ENCODE measurements around the gene MYMX. TPM values are rescaled to one million over a fixed set of nuclear protein-coding genes. Genes with fewer than 3 reads are reported as not detected.
"Not testable (repeated sequence)": the region's sequence is repeated elsewhere in the genome, so short reads cannot be mapped to it uniquely, and the experiment has no call there.

MYMX gene
- total RNA-seq, 1 donor from 2014 or later = not detected

GRCh38 chr6:44228836-44229235, 12.1 kb downstream of the MYMX start:
- H3K4me1 Mint-ChIP-seq = peaks cover 33% of the 10 kb centered on the region
- H3K9me3 Mint-ChIP-seq = no peaks in the 10 kb centered on the region
- no peaks in the 10 kb centered on the region for H3K36me3 Mint-ChIP-seq (ENCODE audit: low read depth)
- no peaks in the 10 kb centered on the region for H3K27me3 Mint-ChIP-seq (ENCODE audit: low read depth)
- no peak for DNase-seq (ENCODE audit: low read depth, low spot score)
- no peak overlapping the region for H3K4me3 Mint-ChIP-seq
- H3K27ac Mint-ChIP-seq (ENCODE audit: unreplicated experiment) = no peak overlapping the region
- no peak for TF ChIP-seq CTCF (conservative IDR thresholded peaks at IDR 0.05)

- no peaks in the 10 kb centered on the region for H3K36me3 Mint-ChIP-seq (ENCODE audit: low read depth)
Observed at GRCh38 chr6:44229376-44230033, 12.8 kb downstream of the MYMX start.

GRCh38 chr6:44230034-44230675, 13.4 kb downstream of the MYMX start:
- H3K36me3 Mint-ChIP-seq (ENCODE audit: low read depth) = no peaks in the 10 kb centered on the region
- no peak overlapping the region for H3K4me3 Mint-ChIP-seq
- H3K27ac Mint-ChIP-seq (ENCODE audit: unreplicated experiment) = no peak overlapping the region
- H3K27me3 Mint-ChIP-seq (ENCODE audit: low read depth) = no peaks in the 10 kb centered on the region
- TF ChIP-seq CTCF (conservative IDR thresholded peaks at IDR 0.05) = no peak
- DNase-seq (ENCODE audit: low read depth, low spot score) = no peak
- H3K9me3 Mint-ChIP-seq = no peaks in the 10 kb centered on the region
- H3K4me1 Mint-ChIP-seq = peaks cover 34% of the 10 kb centered on the region

More at GRCh38 chr6:44229376-44230033, 12.8 kb downstream of the MYMX start:
- Mint-ChIP-seq H3K4me1 (peaks cover 33% of the 10 kb centered on the region), H3K4me3 (peak overlapping the region; percentile 54), H3K27ac (ENCODE audit: unreplicated experiment) (no peak overlapping the region), H3K9me3 (no peaks in the 10 kb centered on the region), H3K27me3 (ENCODE audit: low read depth) (no peaks in the 10 kb centered on the region)
- DNase-seq (ENCODE audit: low read depth, low spot score) = no peak
- no peak for TF ChIP-seq CTCF (conservative IDR thresholded peaks at IDR 0.05)

- not testable (repeated sequence) for H3K27me3 Mint-ChIP-seq (ENCODE audit: low read depth); H3K27ac Mint-ChIP-seq (ENCODE audit: unreplicated experiment); DNase-seq (ENCODE audit: low read depth, low spot score); H3K9me3 Mint-ChIP-seq; H3K36me3 Mint-ChIP-seq (ENCODE audit: low read depth); H3K4me3 Mint-ChIP-seq
- peaks cover 32% of the 10 kb centered on the region for H3K4me1 Mint-ChIP-seq
Observed at GRCh38 chr6:44231426-44231825, 14.7 kb downstream of the MYMX start.

- no peak for DNase-seq (ENCODE audit: low read depth, low spot score)
- Mint-ChIP-seq H3K36me3 (ENCODE audit: low read depth) (no peaks in the 10 kb centered on the region), H3K4me1 (peaks cover 28% of the 10 kb centered on the region), H3K4me3 (no peak overlapping the region), H3K27me3 (ENCODE audit: low read depth) (no peaks in the 10 kb centered on the region), H3K9me3 (no peaks in the 10 kb centered on the region), H3K27ac (ENCODE audit: unreplicated experiment) (no peak overlapping the region)
- TF ChIP-seq CTCF (conservative IDR thresholded peaks at IDR 0.05) = no peak
Observed at GRCh38 chr6:44232676-44233566, 16.2 kb downstream of the MYMX start.
